Vagina (tissue), 2 donors: ENCODE data around the gene RGL1.

ENCODE experiments used
- CTCF ChIP-seq, 3 experiments: fragments of 450-650 bp in 2 of 3; fragments of 200-600 bp in 1 of 3; sonication (generic) in 1 of 3; IDR thresholded peaks; one replicate each; pipeline ENCODE4 v1.5.1; 2017 to 2019; ENCODE audit warnings: antibody characterized with exemption in 3 of 3, mild to moderate bottlenecking in 2 of 3, moderate library complexity in 2 of 3
- POLR2A ChIP-seq, 2 donors: fragments of 450-650 bp; IDR thresholded peaks; one replicate each; pipeline ENCODE4 v1.6.1; 2017; ENCODE audit warnings: antibody characterized with exemption in 2 of 2, mild to moderate bottlenecking in 2 of 2, moderate library complexity in 2 of 2

GRCh38 chr1:183871142-183871541, 66.2 kb downstream of the RGL1 start:
- TF ChIP-seq POLR2A (IDR thresholded peaks at IDR 0.05) (no peak), CTCF (IDR thresholded peaks at IDR 0.05) (no peak)
